ENCODE data around the gene GNB1L. TPM values are rescaled to one million over a fixed set of nuclear protein-coding genes. Genes with fewer than 3 reads are reported as not detected.

The GNB1L gene
- total RNA-seq, 1 experiment from 2014 or later: 27.0 TPM

DNA sequence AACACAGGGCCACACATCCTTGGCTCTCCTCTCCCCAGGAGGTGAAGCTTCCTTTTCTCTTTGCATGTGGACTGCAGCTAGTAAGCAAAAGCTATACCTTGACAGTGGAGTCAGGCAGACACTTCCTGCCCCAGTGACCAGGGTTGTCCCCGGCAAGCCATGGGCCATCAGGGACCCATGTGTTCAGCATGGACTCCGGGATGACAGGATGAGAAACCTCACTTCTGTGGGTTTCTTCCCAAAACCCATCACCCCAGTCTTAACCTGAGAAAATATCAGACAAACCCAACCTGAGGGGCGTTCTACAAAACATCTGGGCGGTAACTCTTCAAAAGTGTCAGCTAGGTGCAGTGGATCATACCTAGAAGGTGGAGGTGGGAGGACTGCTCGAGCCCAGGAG is 40.2 kb downstream of the GNB1L start:
- ChIA-PET CTCF (no interaction called here), POLR2A (ENCODE audit: unreplicated experiment) (no interaction called here)
- Histone ChIP-seq H3K9ac (ENCODE audit: low read length) (no peak overlapping the region), H2AFZ (ENCODE audit: low read length) (no peak overlapping the region), H3K79me2 (ENCODE audit: low read length) (no peaks in the 10 kb centered on the region), H3K4me3 (ENCODE audit: low read length) (no peak overlapping the region), H3K4me2 (ENCODE audit: low read length) (no peak overlapping the region), H3K27me3 (ENCODE audit: low read length) (no peaks in the 10 kb centered on the region), H3K9me2 (replicated peaks; ENCODE audit: low read length) (no peaks in the 10 kb centered on the region), H3K9me3 (ENCODE audit: low read length) (no peaks in the 10 kb centered on the region), H3F3A (ENCODE audit: low read length, unreplicated experiment) (no peaks in the 10 kb centered on the region), H3K36me3 (ENCODE audit: low read depth, low read length) (no peaks in the 10 kb centered on the region), H3K4me1 (ENCODE audit: insufficient read depth, low read length) (no peaks in the 10 kb centered on the region), H4K20me1 (ENCODE audit: low read length) (no peaks in the 10 kb centered on the region), H3K27ac (ENCODE audit: low read length) (no peak overlapping the region)
- DNase-seq (no peak), ATAC-seq (no peak)
- intact Hi-C loops (cut with micrococcal nuclease): no loop called here
- no peak for TF ChIP-seq CTCF (conservative IDR thresholded peaks at IDR 0.05; ENCODE audit: low read depth, low read length)
- TF ChIP-seq EZH2phosphoT487 (IDR thresholded peaks at IDR 0.05; ENCODE audit: borderline replicate concordance, low read length): no peak
- no peak for TF ChIP-seq EZH2 (IDR thresholded peaks at IDR 0.05; ENCODE audit: low read length, unreplicated experiment)
- BruUV-seq (replicated peaks): no TSS peak

DNA sequence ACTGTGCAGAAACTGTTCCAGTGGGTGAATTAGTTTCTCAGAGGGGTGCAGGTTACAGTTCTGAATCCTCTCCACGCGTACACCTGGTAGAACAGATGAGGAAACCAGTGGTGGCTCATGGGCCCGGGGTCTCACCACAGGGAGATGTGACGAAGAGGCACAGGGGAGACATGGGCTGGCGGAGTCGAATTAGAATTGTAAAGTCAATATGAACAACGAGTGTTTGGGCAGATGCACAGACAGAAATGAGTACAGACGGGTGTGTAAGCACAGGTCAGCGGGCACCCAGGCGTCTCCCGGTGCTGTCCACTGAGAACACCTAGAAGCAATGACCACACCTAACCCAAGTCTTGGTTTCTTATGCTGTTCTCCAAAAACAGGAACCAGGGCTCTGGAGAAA is 41.8 kb downstream of the GNB1L start:
- Histone ChIP-seq H3K4me2 (ENCODE audit: low read length) (no peak overlapping the region), H3K4me1 (ENCODE audit: insufficient read depth, low read length) (no peaks in the 10 kb centered on the region), H3K27ac (ENCODE audit: low read length) (no peak overlapping the region), H4K20me1 (ENCODE audit: low read length) (no peaks in the 10 kb centered on the region), H3K9me2 (replicated peaks; ENCODE audit: low read length) (no peaks in the 10 kb centered on the region), H3K9me3 (ENCODE audit: low read length) (no peaks in the 10 kb centered on the region), H3K36me3 (ENCODE audit: low read depth, low read length) (no peaks in the 10 kb centered on the region), H3K9ac (ENCODE audit: low read length) (no peak overlapping the region), H3F3A (ENCODE audit: low read length, unreplicated experiment) (no peaks in the 10 kb centered on the region), H3K4me3 (ENCODE audit: low read length) (no peak overlapping the region), H3K79me2 (ENCODE audit: low read length) (no peaks in the 10 kb centered on the region), H2AFZ (ENCODE audit: low read length) (no peak overlapping the region), H3K27me3 (ENCODE audit: low read length) (no peaks in the 10 kb centered on the region)
- DNase-seq (no peak), ATAC-seq (no peak)
- POLR2A ChIA-PET (ENCODE audit: unreplicated experiment): no interaction called here
- TF ChIP-seq EZH2 (IDR thresholded peaks at IDR 0.05; ENCODE audit: low read length, unreplicated experiment) (no peak), CTCF (conservative IDR thresholded peaks at IDR 0.05; ENCODE audit: low read depth, low read length) (no peak), EZH2phosphoT487 (IDR thresholded peaks at IDR 0.05; ENCODE audit: borderline replicate concordance, low read length) (no peak)
- intact Hi-C loops (cut with micrococcal nuclease): no loop called here
- BruUV-seq (replicated peaks): no TSS peak
- CTCF ChIA-PET: no interaction called here

DNA sequence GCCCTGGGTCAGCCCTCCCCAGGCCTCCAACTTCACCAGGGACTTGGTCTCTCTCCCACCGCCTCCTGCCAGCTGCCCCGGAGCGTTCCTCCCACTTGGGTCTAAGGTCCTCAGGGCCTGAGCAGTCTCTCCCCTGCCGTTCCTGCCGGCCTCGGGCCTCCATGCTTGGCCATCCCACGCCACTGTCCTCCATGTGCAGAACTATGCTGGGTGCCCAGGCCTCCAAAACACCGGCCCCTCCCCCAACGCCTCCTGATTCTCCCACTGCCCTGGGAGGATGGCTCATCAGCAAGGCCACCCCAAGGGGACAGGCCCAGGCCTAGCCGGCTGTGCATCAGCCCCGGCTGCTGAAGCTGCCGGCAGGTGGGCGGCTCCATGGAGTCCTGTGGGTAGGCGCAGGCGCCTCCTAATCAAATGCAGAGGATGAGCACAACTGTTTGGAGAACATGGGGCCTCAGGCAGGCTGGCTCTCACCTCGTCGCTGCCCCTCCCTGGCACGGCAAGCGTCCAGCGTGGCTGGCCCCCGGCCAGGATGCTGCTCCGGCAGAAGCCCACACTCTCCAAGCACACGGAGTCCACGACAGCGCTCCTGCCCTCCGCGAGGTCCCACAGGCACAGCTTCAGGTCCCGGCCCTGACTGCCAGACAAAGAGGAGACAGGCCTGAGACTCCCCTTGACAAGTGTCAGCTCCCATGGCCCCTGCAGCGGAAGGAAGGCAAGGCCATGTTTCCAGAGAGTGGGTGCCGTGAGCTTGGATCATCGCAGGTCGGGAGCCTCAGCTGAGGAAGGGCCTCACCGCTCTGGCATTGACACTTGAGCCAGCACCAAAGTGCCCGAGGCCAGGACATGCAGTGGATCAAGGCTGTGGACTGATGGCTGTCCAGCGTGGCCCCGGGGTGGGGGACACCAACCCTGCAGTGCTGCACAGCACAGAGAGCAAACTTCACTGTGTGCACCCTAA is 42.6 kb downstream of the GNB1L start:
- Histone ChIP-seq H3F3A (ENCODE audit: low read length, unreplicated experiment) (no peaks in the 10 kb centered on the region), H3K4me1 (ENCODE audit: insufficient read depth, low read length) (peaks cover 5% of the 10 kb centered on the region), H3K4me3 (ENCODE audit: low read length) (no peak overlapping the region), H3K36me3 (ENCODE audit: low read depth, low read length) (no peaks in the 10 kb centered on the region), H3K9me2 (replicated peaks; ENCODE audit: low read length) (no peaks in the 10 kb centered on the region), H3K27me3 (ENCODE audit: low read length) (no peaks in the 10 kb centered on the region), H3K9ac (ENCODE audit: low read length) (no peak overlapping the region), H3K27ac (ENCODE audit: low read length) (no peak overlapping the region), H3K9me3 (ENCODE audit: low read length) (no peaks in the 10 kb centered on the region), H3K79me2 (ENCODE audit: low read length) (no peaks in the 10 kb centered on the region), H4K20me1 (ENCODE audit: low read length) (no peaks in the 10 kb centered on the region), H2AFZ (ENCODE audit: low read length) (no peak overlapping the region), H3K4me2 (ENCODE audit: low read length) (no peak overlapping the region)
- ChIA-PET CTCF (no interaction called here), POLR2A (ENCODE audit: unreplicated experiment) (no interaction called here)
- no peak for DNase-seq
- intact Hi-C loops (cut with micrococcal nuclease): no loop called here
- no peak for TF ChIP-seq EZH2 (IDR thresholded peaks at IDR 0.05; ENCODE audit: low read length, unreplicated experiment)
- TF ChIP-seq CTCF (conservative IDR thresholded peaks at IDR 0.05; ENCODE audit: low read depth, low read length): no peak
- no peak for TF ChIP-seq EZH2phosphoT487 (IDR thresholded peaks at IDR 0.05; ENCODE audit: borderline replicate concordance, low read length)
- ATAC-seq: no peak
- no TSS peak for BruUV-seq (replicated peaks)
